PFSK-1 (cell line): Measurements from ENCODE around the gene TNRC6C.

Source experiments
- FOXP2 ChIP-seq: optimal IDR thresholded peaks from 2 replicates; pipeline ENCODE3; 2011; ENCODE audit warnings: borderline replicate concordance, control low read depth, inconsistent platforms; ENCODE audit not compliant: insufficient read depth; ENCODE audit errors: extremely low read length, extremely low read depth
- POLR2AphosphoS5 ChIP-seq: IDR thresholded peaks from 2 replicates; pipeline ENCODE4 v1.6.1; 2012; ENCODE audit warnings: low read depth, mild to moderate bottlenecking, control low read depth, low read length, moderate library complexity
- REST ChIP-seq, 2 experiments: IDR thresholded peaks; 2 replicates each; pipeline versions ENCODE4 v1.6.1 to v1.8.0; 2011 to 2012; ENCODE audit warnings: low read depth in 2 of 2, low read length in 2 of 2, control low read depth in 1 of 2, inconsistent platforms in 1 of 2, mild to moderate bottlenecking in 1 of 2, moderate library complexity in 1 of 2; ENCODE audit not compliant: insufficient read depth in 1 of 2
- SIN3A ChIP-seq: IDR thresholded peaks from 2 replicates; pipeline ENCODE4 v1.6.1; 2012; ENCODE audit warnings: mild to moderate bottlenecking, low read length, moderate library complexity, borderline replicate concordance; ENCODE audit not compliant: insufficient read depth
- TAF1 ChIP-seq: IDR thresholded peaks from 2 replicates; pipeline ENCODE4 v1.6.1; 2012; ENCODE audit warnings: low read length, control low read depth, borderline replicate concordance; ENCODE audit not compliant: insufficient read depth

DNA sequence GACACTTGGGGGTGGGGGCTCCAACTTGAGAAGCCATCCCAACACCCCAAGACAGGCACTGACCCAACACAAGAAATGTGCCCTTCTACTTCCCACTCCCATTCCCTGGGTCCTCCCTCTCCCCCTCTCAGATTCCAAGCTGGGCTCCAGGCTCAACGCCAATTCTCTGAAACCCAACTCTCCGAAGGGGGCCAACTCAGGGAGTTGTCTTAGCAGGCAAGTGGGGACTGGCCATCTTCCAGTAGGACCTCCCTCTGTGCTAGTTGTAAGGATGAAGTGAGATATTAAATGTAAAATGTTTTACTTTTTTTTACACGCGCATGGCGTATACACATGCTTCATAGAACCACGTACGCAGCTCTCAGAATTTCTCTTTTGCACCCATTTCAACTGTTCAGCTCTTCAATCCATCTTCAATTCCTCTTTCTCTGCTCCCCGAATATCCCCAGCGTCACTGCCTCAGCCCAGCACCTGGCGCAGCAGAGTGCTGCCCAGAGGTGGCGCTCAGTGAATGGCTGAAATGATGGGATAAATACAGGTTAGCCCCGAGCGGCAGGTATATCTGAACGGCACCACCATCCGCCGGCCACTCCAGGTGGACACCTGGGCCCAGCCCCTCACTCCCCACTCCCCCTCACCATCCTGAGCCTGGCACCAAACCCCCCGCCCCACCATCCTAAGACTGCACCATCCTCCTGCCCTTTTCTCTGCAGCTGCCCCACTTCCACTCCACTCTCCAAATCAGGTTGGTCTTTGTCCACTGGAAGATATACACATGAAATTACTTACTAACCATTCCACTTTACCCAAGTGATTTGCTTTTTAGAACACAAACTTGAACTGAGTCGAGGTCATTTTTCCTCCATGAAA, 43.9 kb upstream of the TNRC6C start:
- no peak for TF ChIP-seq REST (IDR thresholded peaks at IDR 0.05; ENCODE audit: insufficient read depth in 1 of 2, low read depth in 2 of 2, low read length in 2 of 2)
- no peak for TF ChIP-seq TAF1
- TF ChIP-seq POLR2AphosphoS5 = no peak
- no peak for TF ChIP-seq FOXP2
- TF ChIP-seq SIN3A = no peak
